Erythroblast (primary cell): Measurements from ENCODE around the gene GAREM1.

Source experiments
- GATA1 ChIP-seq: IDR thresholded peaks from 2 replicates; pipeline ENCODE4 v1.6.1; 2011; ENCODE audit warnings: low read depth, mild to moderate bottlenecking, control low read depth, low read length, moderate library complexity
- POLR2A ChIP-seq: IDR thresholded peaks from 2 replicates; pipeline ENCODE4 v1.6.1; 2011; ENCODE audit warnings: mild to moderate bottlenecking, low read length

- TF ChIP-seq POLR2A (no peak), GATA1 (no peak)
Measured at GRCh38 chr18:32332708-32333107, 138.0 kb downstream of the GAREM1 start.
